Fibroblast of villous mesenchyme (primary cell): ENCODE data around the gene TSEN2. TPM values are rescaled to one million over a fixed set of nuclear protein-coding genes. Genes with fewer than 3 reads are reported as not detected.
A peak's percentile ranks its signal among the peaks of the same experiment; 100 is the strongest.
"Not testable (repeated sequence)": the region's sequence is repeated elsewhere in the genome, so short reads cannot be mapped to it uniquely, and the experiment has no call there.

Experiments used
- DNase-seq: peaks from one replicate; pipeline ENCODE4 v3.0.0-alpha.2; 2010; ENCODE audit warnings: low read depth
- H3K4me3 ChIP-seq: 2 replicates; pipeline ENCODE4 v1.5.1; 2011; ENCODE audit warnings: low read depth, mild to moderate bottlenecking, low read length
- CTCF ChIP-seq: IDR thresholded peaks from 2 replicates; pipeline ENCODE4 v1.5.1; 2012; ENCODE audit warnings: low read depth, mild to moderate bottlenecking, low read length; ENCODE audit not compliant: insufficient read depth
- total RNA-seq: library from RNA; depleted of rRNA; stranded (reverse); fragments of >200 nt; gene quantifications from 2 replicates; pipeline ENCODE4 v1.2.3, GENCODE V29; 2012

The TSEN2 gene
- total RNA-seq, 1 donor, result 17.3 TPM

DNA sequence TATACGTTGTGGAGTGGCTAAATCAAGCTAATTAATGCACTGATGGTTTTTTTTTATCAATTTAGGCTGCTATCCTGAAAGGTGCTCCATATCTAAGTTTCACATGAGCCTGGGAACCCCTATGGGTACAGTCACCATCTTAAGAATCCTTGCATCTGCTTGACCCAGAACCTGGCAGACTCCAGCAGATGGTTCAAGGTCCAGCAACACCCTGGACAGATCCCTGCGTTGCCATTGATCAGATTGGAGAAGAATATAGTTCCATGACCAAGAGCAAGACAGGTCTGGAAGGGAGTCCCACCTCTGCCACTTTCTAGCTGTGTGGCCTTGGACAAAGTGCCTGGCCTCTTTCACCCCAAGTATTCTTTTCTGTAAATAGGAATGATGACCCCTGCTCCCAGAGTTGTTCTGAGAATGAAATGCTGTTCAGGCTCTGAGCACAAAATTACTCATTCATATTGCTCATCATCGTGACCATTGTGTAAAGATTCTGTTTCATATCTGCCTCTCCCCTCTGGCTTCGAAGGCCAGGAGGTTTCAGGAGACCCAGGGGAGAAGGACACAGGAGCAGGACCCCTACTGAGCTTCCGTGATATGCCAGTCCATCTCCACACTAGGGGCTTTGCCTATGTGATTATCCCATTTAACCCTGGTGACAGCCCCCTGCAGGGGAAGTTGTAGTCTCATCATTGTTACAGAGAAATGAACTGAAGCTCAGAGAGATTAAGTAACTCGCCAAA lies 30.0 kb upstream of the TSEN2 start:
- no peak for TF ChIP-seq CTCF
- H3K4me3 ChIP-seq, result no peak overlapping the region
- no peak for DNase-seq

GRCh38 chr3:12454816-12455121 lies 29.5 kb upstream of the TSEN2 start:
- no peak overlapping the region for H3K4me3 ChIP-seq
- TF ChIP-seq CTCF, result no peak
- no peak for DNase-seq

GRCh38 chr3:12455740-12456139 lies 28.5 kb upstream of the TSEN2 start:
- no peak for TF ChIP-seq CTCF
- no peak for DNase-seq
- H3K4me3 ChIP-seq, result no peak overlapping the region

- H3K4me3 ChIP-seq, result no peak overlapping the region
- no peak for TF ChIP-seq CTCF
- no peak for DNase-seq
Observed at GRCh38 chr3:12456441-12456840, 27.8 kb upstream of the TSEN2 start.

- not testable (repeated sequence) for H3K4me3 ChIP-seq
Observed at GRCh38 chr3:12457380-12457779, 26.9 kb upstream of the TSEN2 start.

DNA sequence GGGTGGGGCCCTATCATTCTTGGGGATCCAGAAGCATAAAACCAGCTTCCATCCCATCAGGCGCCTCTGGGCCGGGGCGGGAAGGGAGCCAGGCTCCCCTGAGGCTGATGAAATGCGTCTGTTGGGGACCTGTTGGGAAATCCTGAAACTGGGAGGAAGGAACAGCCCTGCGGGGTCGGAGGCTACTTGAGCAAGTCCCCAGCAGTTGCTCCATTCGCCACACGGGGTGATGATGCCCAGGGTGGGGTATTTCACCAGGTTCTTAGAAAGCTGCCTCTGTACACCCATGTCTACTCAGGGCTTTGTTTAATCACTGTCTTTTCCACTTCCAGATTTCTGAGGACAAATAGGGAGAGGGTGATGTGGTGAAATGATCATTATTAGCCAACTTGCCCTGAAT lies 25.4 kb upstream of the TSEN2 start:
- no peak overlapping the region for H3K4me3 ChIP-seq
- DNase-seq, result peak; percentile 46
- no peak for TF ChIP-seq CTCF

More at GRCh38 chr3:12457380-12457779, 26.9 kb upstream of the TSEN2 start:
- not testable (repeated sequence) for DNase-seq

DNA sequence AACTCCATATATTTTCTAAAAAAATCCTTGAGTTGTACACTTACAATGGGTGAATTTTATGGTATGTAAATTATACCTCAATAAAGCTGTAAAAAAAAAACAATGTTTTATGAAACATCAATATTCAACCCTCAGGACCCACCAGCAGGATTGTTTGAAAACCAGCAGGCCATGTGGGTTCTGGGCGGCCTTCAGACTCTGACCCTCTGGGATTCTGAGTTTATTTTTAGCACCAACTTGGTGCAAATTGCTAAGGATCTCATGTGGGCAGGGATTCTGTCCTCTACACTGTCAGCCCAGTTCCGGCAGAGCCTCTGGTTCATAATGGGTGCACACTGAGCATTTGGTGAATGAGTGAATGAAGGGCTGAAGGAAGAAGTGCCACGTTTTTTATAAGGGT lies 24.2 kb upstream of the TSEN2 start:
- H3K4me3 ChIP-seq, result no peak overlapping the region
- DNase-seq, result no peak
- TF ChIP-seq CTCF, result no peak
